ENCODE data around the gene PTGIR.
A peak's percentile ranks its signal among the peaks of the same experiment; 100 is the strongest.
"Not testable (repeated sequence)": the region's sequence is repeated elsewhere in the genome, so short reads cannot be mapped to it uniquely, and the experiment has no call there.

PTGIR gene

DNA sequence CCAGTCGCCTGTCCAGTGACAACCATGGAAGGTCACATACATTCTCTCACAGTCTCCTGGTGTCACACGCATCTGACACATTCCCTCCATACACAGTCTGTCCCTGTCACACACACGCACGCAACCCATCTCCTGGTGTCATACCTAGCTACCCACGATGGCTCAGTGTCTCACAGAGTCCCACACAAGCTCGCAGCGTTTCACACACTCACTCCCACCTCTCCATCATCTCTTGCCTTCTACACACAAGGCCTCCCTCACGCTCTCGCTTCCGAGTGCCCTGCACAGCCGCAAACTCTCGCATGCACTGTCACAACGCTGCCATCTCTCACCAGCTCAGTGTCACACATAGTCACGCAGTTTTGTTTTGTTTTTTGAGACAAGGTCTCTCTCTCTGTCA lies 12.3 kb upstream of the PTGIR start:
- no peak for DNase-seq

DNA sequence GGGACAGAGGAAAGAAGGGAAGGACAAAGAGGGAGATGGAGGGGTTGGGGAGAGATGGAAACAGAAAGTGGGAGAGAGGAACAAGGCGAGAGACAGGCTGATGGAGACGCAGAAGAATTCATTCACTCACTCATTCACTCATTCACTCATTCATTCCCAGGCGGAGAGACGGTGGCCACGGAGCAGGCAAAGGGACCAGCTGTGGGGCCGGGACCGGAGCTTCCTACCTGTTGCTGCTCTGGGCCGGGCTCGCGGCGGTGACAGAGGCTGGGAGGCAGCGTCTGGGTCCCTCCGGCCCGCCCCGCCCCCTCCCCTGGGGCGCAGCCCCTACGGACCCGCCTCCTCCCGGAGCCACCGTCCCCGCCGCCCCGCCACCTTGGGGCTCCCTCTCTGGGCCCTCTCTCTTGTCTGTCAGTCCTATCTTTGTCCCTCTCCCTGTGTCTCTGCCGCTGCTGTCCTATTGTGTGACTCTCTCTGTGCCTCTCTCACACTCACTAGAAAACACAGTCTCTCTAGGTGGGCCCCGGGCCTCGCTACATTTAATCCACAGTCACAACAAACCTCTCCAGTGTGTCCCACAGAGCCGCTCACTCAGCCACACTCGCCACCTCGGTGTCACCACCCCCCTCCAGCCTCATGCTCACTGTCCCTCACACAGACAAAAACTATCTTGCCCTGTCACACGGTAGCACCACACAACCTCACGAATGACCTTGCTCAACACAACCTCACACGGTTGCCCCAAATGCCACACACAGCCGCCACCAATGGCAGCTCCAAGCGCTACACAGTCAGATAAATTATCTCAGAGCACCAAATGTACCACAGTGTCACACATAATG lies 11.3 kb upstream of the PTGIR start, which contains the start of gene GNG8:
TSS of gene GNG8 (minus strand) at position 283 of the 842 bp plus-strand sequence. CDS start 1,520 bp downstream, outside the sequence.
- DNase-seq, result no peak

DNA sequence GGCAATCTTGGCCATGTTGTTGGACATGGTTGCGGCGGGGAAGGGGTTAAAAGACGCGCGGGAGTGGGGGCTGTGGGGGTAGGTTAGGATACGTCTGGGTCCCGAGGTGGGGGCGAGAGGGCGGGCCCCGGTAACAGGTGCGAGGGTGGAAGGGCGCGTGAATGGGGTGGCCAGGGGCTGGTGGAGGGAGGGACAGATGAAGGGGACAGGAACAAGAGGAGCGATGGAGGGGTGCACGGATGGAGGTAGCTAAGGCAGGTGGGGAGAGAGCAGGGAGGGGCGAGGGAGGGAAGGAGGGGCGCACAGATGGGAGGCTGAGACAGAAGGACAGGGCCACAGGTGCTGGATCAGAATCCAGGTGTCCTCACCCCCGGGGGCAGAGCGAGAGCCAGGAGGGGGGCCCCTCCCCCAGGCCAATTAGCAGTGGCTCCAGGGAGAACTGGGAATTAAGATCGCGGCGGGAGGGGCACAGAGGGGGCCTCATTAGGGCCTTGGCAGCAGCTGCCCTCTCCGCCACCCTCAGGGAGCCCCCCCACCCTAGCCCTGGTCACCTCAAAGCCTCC lies 9.8 kb upstream of the PTGIR start:
- DNase-seq, result peak; percentile 93

GRCh38 chr19:46634045-46634655 lies 9.3 kb upstream of the PTGIR start:
- DNase-seq, result peak; percentile 87

GRCh38 chr19:46633130-46633529 lies 8.2 kb upstream of the PTGIR start:
- DNase-seq, result no peak

DNA sequence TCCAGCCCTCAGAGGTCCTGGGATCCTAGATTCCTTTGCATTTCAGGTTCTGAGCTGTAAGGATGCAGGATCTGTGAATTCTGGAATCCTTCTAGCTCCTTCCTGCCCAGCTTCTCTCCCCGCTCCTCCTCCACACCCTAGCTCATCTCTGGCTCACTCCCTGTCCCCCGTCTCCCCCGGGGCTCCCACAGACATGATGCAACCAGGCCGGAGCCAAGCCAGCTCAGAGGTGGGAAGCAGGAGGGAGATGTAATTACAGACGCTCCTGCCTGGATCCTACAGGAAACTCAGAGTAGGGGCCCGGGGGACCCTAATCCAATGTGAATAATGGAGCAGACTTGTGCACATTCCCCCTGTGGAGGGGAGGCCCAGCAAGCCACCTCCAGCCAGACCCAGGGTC lies 6.6 kb upstream of the PTGIR start:
- no peak for DNase-seq

GRCh38 chr19:46630586-46631205 lies 5.8 kb upstream of the PTGIR start:
- no peak for DNase-seq

DNA sequence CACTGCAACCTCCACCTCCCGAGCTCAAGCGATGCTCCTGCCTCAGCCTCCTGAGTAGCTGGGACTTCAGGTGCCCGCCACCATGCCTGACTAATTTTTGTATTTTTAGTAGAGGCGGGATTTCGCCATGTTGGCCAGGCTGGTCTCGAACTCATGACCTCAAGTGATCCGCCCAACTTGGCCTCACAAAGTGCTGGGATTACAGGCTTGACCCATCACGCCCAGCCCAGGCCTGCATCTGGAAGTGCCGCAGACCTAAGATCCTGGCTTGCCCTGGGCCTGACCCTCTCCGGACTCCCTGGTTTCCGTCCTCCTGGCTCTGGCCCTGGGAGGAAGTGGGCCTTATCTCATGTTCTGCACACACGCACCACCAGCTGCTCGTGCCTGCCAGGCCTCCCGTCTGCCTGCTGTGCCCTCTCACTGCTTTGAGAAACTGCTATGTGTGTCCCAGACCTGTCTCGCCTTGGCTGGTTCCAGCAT lies 4.7 kb upstream of the PTGIR start:
- DNase-seq, result no peak

DNA sequence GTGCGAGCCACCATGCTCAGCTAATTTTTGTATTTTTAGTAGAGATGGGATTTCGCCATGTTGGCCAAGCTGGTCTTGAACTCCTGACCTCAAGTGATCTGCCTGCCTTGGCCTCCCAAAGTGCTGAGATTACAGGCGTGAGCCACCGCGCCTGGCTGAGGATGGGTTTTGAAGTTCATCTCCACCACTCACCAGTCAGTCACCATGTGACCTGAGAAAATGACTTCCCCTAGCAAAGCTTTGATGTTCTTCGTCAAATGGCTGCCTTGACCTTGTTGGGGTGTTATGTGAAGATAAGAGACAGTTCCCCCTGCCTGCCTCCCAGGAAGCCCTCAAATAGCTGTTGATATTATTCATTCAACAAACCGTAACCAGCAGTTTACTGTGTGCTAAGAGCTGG lies 4.1 kb upstream of the PTGIR start:
- DNase-seq, result not testable (repeated sequence)

- no peak for DNase-seq
Measured at GRCh38 chr19:46626446-46626845, 1.6 kb upstream of the PTGIR start.

DNA sequence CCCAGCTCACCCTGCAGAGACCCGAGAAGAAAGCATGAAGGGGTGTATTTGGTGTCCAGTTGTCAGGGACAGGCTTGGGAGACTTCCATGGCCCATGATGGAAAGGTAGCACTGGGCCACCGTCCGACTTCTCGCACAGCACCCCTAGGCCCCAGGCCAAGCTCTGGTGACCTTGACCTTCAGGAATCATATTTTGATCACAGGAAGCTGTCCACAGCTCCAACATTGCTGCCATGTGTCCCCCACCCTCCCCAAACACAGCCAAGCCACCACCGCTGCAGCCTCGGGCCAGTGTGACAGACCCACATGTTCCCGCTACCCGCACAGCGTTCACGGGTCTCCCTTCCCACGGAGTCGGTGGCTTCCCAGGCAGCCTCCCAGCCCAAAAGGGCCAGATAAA lies 842 bp upstream of the PTGIR start:
- DNase-seq, result no peak

DNA sequence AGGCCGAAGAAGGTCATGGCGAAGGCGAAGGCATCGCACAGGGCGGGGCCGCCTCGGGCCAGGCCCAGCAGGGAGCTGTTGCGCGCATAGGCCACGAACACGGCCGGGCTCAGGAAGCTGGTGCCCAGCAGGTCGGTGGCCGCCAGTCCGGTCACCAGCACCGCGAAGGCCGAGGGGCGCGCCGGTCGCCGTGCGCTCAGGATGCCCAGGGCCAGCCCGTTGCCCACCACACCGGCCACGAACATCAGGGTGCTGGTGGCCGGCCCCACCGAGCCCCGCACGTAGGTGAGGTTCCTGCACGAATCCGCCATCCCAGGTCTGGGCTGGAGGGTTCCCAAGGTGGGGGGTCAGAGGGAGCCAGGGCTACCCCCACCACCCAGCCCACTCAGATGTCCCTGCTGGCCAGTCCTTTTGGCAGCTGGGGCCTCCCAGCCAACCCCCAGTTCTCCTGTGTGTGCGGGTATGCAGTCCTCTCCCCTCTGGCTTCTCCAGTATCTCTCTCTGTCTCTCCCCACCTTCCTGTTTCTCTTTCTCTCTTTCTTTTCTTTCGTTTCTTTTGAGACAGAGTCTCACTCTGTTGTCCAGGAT lies 880 bp downstream of the PTGIR start:
- DNase-seq, result no peak

DNA sequence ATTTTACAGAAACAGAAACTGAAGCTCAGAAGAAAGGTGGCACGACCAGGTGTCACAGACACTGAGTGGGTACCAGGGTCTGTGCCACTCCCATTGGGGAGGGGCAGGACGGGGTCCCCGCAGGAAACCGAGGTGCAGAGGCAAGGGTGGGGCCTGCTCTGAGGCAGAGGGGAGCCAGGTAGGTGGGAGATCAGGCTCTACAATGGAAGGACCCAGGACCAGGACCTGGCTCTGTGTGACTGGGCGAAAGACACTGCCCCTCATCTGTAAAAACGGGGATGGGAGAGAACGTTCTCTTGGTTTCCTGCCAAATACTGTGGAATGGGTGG lies 2.8 kb downstream of the PTGIR start:
- DNase-seq, result no peak

DNA sequence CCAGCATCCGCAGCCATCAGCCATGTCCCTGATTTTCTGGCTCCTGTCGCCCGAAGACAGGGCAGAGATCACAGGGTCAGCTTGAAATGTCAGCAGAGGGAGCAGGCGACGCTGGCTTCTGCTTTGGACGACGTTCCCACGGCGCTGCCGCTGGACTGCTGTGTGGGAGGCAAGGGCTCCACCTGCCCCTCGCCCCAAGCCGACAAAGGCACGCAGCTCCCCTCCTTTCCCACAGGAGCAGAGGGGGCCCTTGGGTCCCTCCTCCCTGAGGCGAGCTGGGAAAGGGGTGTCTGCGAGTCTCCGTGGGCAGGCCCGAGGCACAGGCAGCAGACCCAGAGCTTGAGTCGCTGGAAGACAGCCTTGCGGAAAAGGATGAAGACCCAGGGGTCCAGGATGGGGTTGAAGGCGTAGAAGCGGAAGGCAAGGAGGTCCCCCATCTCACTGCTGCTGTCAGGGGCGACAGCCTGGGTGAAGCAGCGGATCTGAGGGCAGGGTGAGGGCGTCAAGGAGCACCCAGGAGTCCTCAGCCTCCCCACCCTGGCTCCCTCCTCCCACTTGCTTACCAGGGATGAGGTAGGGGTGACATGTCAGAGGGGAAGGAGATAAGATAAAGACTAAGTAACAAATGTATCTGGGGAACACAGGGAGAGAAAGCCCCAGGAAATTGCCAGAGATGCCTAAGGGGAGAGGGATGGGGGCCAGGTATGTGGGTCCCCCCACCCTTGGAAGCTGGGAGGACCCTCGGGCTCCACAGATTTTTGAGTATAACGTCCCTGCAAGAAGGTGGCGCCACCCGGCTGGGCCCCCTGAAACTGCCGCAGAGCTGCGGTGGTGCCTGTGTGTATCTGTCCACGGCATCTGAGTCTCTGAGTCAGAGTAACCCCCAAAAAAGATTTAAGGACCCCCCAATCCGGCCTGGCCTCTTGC lies 3.4 kb downstream of the PTGIR start:
- no peak for DNase-seq

DNA sequence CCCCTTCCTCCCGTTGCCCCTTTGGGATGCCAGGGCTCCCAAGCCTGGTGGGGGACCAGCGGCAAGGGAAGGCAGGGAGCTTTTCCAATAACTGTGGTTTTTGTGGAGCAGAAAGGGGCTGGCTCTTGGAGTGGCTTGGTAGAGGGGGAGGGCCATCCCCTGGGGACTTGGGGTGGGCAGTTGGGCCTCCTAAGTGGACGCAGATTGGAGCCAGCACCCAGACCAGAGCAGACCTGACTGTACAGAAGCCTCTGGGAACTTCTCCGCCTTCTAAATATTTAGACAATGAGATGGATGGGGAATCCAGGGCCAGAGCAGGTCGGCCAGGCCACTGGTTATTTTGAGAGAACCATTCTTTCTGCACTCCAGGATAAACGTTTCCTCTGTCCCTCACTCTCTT lies 4.2 kb downstream of the PTGIR start:
- no peak for DNase-seq

DNA sequence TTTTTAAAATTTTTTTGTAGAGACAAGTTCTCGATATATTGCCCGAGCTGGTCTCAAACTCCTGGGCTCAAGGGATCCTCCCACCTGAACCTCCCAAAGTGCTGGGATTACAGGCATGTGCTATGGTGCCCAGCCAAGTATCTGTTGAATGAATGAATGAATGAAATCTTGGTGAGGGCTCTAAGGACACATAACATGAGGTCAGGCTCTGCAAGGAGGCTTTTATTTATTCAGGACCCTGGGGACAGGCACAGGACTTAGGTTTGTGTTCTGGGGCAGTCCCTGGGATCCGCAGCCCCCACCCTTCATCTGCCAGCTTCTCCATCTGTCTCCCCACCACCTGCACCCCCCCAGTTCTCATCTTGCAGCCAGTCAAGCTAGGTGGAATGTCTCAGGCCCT lies 4.6 kb downstream of the PTGIR start:
- no peak for DNase-seq

DNA sequence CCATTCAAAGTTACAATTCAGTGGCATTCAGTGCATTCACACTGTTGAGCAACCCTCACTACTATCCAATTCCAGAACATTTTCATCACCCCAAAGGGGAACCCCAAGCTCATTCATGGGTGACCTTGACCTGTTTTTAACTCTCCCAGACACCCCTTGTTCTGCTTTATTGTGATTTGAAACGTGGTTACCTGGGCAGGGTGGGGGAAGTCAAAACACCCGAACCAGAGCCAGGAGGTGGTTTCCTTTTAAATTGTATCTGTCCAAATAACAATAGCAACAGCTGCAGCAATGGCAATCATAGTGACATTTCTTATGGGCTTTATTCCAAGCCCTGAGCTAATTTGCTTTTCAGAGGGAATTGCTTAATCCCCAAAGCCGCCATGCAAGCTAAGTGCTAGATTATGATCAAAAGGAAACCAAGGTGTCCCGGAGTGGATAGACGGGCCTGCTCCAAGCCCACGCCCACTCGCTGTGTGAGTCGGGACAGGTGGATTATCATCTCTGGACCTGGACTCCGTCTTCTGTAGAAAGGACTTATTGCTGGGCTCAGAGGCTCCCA lies 6.1 kb downstream of the PTGIR start:
- DNase-seq, result no peak

- no peak for DNase-seq
Measured at GRCh38 chr19:46617601-46618000, 7.3 kb downstream of the PTGIR start.

DNA sequence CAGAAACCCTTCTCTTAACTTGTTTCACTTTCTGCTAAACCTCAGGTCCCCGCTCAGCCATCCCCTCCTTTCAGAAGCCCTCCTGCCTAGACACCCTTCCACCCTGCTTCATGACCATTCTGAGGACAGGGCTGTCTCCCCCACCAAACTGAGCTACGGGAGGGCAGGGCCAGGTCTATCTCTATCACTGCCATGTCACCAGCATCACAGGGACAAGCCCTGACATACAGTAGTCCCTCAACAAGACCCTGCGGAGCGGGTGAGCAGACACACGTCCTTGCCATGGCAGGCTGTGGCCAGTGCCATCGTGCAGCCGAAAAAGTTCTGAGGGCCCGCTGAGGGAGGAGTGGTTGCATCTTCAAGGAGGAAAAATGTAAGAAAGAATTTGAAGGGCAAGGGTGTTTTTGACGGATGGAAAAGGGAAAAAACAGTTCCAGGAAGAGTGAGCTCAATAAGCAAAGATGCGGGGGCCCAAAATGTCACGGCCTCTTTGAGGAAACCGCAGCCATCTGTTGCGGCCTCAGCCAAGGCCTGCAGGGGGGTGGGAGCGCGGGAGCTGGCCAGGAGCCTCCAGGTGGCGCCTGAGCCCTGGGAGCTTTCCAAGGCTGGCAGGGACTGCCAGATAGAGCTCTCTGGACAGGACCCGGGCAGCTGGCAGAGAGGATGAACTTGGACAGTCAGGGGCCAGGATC lies 8.1 kb downstream of the PTGIR start:
- peak; percentile 84 for DNase-seq

GRCh38 chr19:46615966-46616365 lies 8.9 kb downstream of the PTGIR start:
- no peak for DNase-seq

DNA sequence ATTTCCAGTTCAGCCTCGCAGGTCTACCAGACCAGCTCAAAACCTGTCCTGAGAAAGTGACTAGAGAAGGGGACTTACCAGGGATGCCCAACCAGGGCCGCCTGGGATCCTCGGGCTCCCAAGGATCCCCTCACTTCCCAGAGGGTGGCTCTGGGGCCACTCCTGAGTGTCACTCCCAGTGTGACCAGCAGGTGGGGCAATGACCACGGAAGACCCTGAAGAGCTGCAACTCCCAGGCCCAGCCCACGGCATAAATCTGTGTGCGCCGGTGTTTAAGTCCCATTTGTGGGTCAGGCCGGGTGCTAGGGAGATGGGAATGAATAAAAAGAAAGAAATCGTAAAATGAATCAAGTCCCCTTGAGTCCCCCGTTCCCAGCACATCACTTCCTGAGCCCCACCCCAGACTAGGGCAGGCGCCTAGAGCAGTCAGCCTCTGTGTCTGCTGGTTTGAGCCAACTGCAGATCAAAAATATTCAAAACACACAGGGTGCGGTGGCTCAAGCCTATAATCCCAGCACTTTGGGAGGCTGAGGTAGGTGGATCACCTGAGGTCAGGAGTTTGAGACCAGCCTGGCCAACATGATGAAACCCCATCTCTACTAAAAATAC lies 10.7 kb downstream of the PTGIR start:
- DNase-seq, result peak; percentile 62

Data from NCI-H2171 (cell line).